ENCODE results near the gene DDX31. TPM values are rescaled to one million over a fixed set of nuclear protein-coding genes. Genes with fewer than 3 reads are reported as not detected.

DDX31 gene
- total RNA-seq, 4 donors from 2014 or later, result 16.9 to 24.1 (median 18.6) TPM

GRCh38 chr9:132662152-132662945, 7.4 kb downstream of the DDX31 start:
- H3K4me3 ChIP-seq (ENCODE audit: low read depth, poor library complexity, severe bottlenecking), result no peak overlapping the region
- TF ChIP-seq POLR2A (IDR thresholded peaks at IDR 0.05) (no peak), CTCF (IDR thresholded peaks at IDR 0.05) (no peak)
- DNase-seq (ENCODE audit: low spot score in 2 of 2), result no peak
- intact Hi-C loops (cut with DNase I; ENCODE audit: low total_unique reads), result no loop called here
- 77 to 87% methylated on average over 12 of the region's 12 CpGs for WGBS, 2 donors

DNA sequence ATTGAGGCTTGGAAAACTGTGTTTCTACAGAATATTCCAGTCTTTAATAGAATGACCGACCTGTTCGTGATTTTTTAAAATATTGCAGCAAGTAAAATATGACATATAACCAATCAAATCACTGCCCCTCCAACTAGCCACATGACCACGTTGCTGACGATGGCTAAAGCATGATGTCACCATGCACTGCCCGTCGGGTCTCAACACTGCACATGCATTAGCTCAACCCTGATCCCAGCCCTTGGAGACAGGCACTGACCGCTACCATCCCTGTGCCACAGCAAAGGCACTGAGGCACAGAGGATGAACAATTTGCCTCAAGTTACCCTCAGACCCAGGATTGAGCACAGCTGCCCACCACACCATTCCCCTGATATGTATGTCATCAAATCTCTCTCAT, 13.5 kb downstream of the DDX31 start:
- no peak overlapping the region for H3K4me3 ChIP-seq (ENCODE audit: low read depth, poor library complexity, severe bottlenecking)
- intact Hi-C loops (cut with DNase I; ENCODE audit: low total_unique reads), result no loop called here
- 90 to 91% methylated on average over 7 of the region's 7 CpGs for WGBS, 2 donors
- TF ChIP-seq CTCF (IDR thresholded peaks at IDR 0.05) (no peak), POLR2A (IDR thresholded peaks at IDR 0.05) (no peak)
- no peak for DNase-seq (ENCODE audit: low spot score in 2 of 2)

GRCh38 chr9:132651259-132651658, 18.5 kb downstream of the DDX31 start:
- H3K4me3 ChIP-seq (ENCODE audit: low read depth, poor library complexity, severe bottlenecking), result no peak overlapping the region
- WGBS, 2 donors, result 70 to 81% methylated on average over 6 of the region's 6 CpGs
- no peak for TF ChIP-seq POLR2A (IDR thresholded peaks at IDR 0.05)
- TF ChIP-seq CTCF (IDR thresholded peaks at IDR 0.05), result no peak
- no peak for DNase-seq (ENCODE audit: low spot score in 2 of 2)
- intact Hi-C loops (cut with DNase I; ENCODE audit: low total_unique reads), result no loop called here

DNA sequence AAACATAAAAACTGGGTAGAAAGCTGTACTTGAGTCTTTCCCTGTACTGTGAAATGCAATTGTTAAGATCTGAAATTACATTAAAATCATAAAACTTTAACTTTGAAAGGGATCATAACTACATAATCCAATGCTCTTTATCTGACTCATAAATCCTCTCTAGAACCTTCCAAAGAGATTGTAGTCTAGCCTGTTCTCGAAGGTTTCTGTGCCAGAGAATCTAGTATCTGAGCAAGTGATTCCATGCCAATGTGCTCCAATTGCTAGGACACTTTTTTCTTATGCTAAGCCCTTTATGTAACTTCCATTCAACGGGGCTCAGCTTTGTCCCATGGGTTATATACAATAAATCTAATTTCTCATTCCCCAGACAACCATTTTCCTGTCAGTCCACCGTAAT, 21.1 kb downstream of the DDX31 start:
- H3K4me3 ChIP-seq (ENCODE audit: low read depth, poor library complexity, severe bottlenecking), result no peak overlapping the region
- 73 to 78% methylated on average over 3 of the region's 3 CpGs for WGBS, 2 donors
- TF ChIP-seq POLR2A (IDR thresholded peaks at IDR 0.05), result no peak
- no peak for TF ChIP-seq CTCF (IDR thresholded peaks at IDR 0.05)
- intact Hi-C loops (cut with DNase I; ENCODE audit: low total_unique reads), result no loop called here
- no peak for DNase-seq (ENCODE audit: low spot score in 2 of 2)

DNA sequence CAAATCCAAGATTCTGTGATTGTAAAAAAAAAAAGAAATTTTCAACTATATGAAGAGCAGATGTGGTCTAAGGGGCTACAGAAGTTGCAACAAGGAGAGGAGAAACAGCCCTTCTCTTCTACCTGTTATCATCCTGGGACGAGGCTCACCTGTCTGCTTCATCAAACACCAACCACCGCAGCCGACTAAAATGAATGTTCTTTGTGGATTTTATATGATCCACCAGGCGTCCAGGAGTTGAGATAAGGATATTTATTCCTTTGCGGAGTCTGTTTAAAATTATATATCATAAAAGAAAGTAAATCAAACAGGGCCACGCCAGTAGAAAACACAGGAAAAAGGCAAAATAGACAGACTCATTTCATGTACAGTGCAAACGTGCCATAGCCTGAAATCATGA, 21.5 kb downstream of the DDX31 start:
- H3K4me3 ChIP-seq (ENCODE audit: low read depth, poor library complexity, severe bottlenecking), result no peak overlapping the region
- no peak for DNase-seq (ENCODE audit: low spot score in 2 of 2)
- TF ChIP-seq POLR2A (IDR thresholded peaks at IDR 0.05), result no peak
- TF ChIP-seq CTCF (IDR thresholded peaks at IDR 0.05), result no peak
- intact Hi-C loops (cut with DNase I; ENCODE audit: low total_unique reads), result no loop called here
- WGBS, 2 donors, result 91 to 93% methylated on average over 7 of the region's 7 CpGs

DNA sequence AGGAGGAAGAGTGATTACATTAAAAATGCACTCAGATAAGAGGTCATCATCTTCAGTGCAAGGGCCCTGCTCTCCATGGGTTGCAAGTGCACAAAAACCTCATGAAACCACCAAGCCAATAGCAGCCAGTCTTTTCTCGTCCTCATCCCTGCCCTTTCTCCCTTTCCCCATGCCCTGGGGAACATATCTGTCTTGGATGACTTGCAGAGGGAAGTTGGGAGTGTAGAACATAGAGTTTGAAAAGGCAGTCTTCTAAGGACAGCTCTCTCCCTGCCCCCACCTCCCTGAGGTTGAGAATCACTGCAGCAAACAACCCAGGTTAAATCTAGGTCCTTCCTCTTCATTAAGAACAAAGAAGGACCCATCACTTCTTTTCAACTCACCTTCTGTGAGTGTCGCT, 22.0 kb downstream of the DDX31 start:
- H3K4me3 ChIP-seq (ENCODE audit: low read depth, poor library complexity, severe bottlenecking), result no peak overlapping the region
- no peak for DNase-seq (ENCODE audit: low spot score in 2 of 2)
- intact Hi-C loops (cut with DNase I; ENCODE audit: low total_unique reads), result no loop called here
- TF ChIP-seq POLR2A (IDR thresholded peaks at IDR 0.05) (no peak), CTCF (IDR thresholded peaks at IDR 0.05) (no peak)
- 84 to 88% methylated on average over 2 of the region's 2 CpGs for WGBS, 2 donors

All from lower leg skin (tissue), 4 donors.